ENCODE results near the gene RSRC1. TPM values are rescaled to one million over a fixed set of nuclear protein-coding genes. Genes with fewer than 3 reads are reported as not detected.
"Not testable (repeated sequence)": the region's sequence is repeated elsewhere in the genome, so short reads cannot be mapped to it uniquely, and the experiment has no call there.

Gene RSRC1
- total RNA-seq, 1 experiment from 2014 or later = 21.7 TPM

DNA sequence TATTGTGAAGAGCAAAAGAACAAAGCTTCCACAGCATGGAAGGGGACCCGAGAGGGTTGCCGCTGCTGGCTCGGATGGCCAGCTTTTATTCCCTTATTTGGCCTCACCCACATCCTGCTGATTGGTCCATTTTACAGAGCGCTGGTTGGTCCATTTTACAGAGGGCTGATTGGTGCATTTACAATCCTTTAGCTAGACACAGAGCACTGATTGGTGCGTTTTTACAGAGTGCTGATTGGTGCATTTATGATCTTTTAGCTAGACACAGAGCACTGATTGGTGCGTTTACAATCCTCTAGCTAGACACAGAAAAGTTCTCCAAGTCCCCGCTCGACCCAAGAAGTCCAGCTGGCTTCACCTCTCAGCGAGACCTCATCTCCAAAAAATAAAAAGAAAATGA is 440.0 kb downstream of the RSRC1 start:
- not testable (repeated sequence) for DNase-seq; H3K36me3 ChIP-seq (replicated peaks; ENCODE audit: control insufficient read depth, insufficient read depth, low read length); H3K4me3 ChIP-seq (ENCODE audit: insufficient read depth, low read depth, low read length); H3K27me3 ChIP-seq (ENCODE audit: control insufficient read depth, insufficient read depth, low read length)

DNA sequence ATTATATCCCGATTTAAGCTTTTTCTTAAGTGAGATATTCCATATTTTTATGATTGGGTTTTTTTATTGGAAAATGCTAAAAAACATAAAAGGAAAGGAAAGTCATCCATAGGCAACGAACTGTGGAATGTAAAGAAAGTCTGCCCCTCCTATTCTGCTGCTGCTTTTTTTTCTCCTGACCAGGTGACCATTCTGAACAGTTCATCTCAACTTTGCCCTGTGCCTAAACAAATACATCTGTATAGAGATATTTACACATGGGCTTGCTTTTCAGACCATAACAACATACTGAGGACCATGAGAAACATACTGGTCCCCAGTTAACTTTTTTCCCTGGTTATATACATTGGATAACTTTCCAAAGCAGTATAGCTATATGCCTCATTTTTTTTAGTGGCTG is 442.2 kb downstream of the RSRC1 start:
- Histone ChIP-seq H3K4me3 (ENCODE audit: insufficient read depth, low read depth, low read length) (no peak overlapping the region), H3K27me3 (ENCODE audit: control insufficient read depth, insufficient read depth, low read length) (no peaks in the 10 kb centered on the region), H3K36me3 (replicated peaks; ENCODE audit: control insufficient read depth, insufficient read depth, low read length) (no peaks in the 10 kb centered on the region)
- no peak for DNase-seq

GRCh38 chr3:158559504-158559903 is 449.6 kb downstream of the RSRC1 start:
- Histone ChIP-seq H3K36me3 (replicated peaks; ENCODE audit: control insufficient read depth, insufficient read depth, low read length) (no peaks in the 10 kb centered on the region), H3K27me3 (ENCODE audit: control insufficient read depth, insufficient read depth, low read length) (no peaks in the 10 kb centered on the region)
- DNase-seq = no peak

DNA sequence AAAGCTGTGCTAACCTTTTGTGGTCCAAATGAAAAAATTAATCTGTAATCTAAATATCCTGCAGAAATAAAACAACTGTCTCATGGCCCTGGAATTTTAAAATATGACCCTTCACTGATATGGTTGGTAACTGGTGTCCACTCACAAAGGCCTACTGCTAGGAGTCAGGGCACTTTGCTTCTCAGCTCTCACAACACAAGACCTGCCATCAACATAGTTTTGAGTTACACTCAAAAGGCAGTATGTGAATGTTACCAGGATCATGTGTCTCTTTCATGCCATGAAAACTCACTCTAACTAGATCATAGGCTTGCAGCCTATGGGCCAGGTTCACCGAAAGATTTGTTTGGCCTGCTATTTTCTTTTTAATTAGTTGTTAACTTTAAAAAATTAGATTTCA is 451.1 kb downstream of the RSRC1 start:
- no peaks in the 10 kb centered on the region for H3K27me3 ChIP-seq (ENCODE audit: control insufficient read depth, insufficient read depth, low read length)
- no peak overlapping the region for H3K4me3 ChIP-seq (ENCODE audit: insufficient read depth, low read depth, low read length)
- DNase-seq = no peak
- H3K36me3 ChIP-seq (replicated peaks; ENCODE audit: control insufficient read depth, insufficient read depth, low read length) = no peaks in the 10 kb centered on the region

More at GRCh38 chr3:158559504-158559903, 449.6 kb downstream of the RSRC1 start:
- H3K4me3 ChIP-seq (ENCODE audit: insufficient read depth, low read depth, low read length) = no peak overlapping the region

- Histone ChIP-seq H3K27me3 (ENCODE audit: control insufficient read depth, insufficient read depth, low read length) (no peaks in the 10 kb centered on the region), H3K36me3 (replicated peaks; ENCODE audit: control insufficient read depth, insufficient read depth, low read length) (no peaks in the 10 kb centered on the region), H3K4me3 (ENCODE audit: insufficient read depth, low read depth, low read length) (no peak overlapping the region)
- no peak for DNase-seq
These were observed 452.8 kb downstream of the RSRC1 start for GRCh38 chr3:158562674-158563073.

DNA sequence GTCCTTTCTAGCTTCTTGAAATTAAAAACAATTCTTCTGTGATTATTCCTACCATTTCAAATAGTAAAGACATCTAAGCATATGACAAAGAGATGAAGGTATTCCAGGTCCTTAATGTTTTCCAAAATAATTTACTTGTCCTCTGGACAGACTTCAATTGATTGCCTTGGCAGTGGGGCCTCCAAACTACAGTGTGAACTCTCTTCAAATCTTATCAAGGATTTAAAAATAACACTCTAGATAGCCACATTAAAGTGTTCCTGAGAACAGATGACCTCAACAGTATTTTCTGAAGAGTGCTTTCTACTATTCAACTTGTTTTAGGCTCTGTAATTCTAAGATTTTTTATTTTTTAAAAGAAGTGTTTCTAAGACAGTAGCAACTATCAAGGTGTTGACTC is 453.2 kb downstream of the RSRC1 start:
- Histone ChIP-seq H3K36me3 (replicated peaks; ENCODE audit: control insufficient read depth, insufficient read depth, low read length) (no peaks in the 10 kb centered on the region), H3K4me3 (ENCODE audit: insufficient read depth, low read depth, low read length) (no peak overlapping the region), H3K27me3 (ENCODE audit: control insufficient read depth, insufficient read depth, low read length) (no peaks in the 10 kb centered on the region)
- no peak for DNase-seq

DNA sequence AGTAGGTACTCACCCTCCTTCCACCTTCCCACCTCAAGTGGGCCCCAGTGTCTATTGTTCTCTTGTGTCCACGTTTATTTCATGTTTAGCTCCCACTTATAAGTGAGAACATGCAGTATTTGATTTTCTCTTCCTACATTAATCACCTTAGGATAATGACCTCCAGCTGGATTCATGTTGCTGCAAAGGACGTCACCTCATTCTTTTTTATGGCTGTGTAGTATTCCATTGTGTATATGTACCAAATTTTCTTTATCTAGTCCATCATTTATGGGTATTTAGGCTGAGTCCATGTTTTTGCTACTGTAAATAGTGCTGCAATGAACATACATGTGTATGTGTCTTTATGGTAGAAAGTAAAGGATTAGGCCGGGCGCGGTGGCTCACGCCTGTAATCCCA is 455.2 kb downstream of the RSRC1 start:
- H3K36me3 ChIP-seq (replicated peaks; ENCODE audit: control insufficient read depth, insufficient read depth, low read length) = no peaks in the 10 kb centered on the region

DNA sequence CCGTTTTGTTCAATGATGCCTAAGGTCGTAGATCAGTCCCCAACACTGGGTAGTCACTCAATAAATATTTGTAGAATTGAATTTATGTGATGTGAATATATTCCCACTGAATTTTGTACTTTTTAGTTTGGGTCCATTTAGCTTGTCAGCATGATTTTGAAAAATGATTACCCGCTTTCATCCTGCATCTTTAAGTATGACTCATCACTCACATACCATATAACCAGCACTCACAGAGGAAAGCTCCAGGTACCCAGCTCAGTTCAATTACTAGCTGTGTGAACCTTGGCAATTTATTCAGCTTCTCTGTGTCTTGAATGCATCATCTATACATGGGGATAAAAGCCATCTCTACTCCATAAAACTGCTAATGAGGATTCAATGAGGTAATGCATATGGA is 458.9 kb downstream of the RSRC1 start:
- no peak for DNase-seq
- Histone ChIP-seq H3K27me3 (ENCODE audit: control insufficient read depth, insufficient read depth, low read length) (peaks cover 5% of the 10 kb centered on the region), H3K36me3 (replicated peaks; ENCODE audit: control insufficient read depth, insufficient read depth, low read length) (no peaks in the 10 kb centered on the region), H3K4me3 (ENCODE audit: insufficient read depth, low read depth, low read length) (no peak overlapping the region)

More for the DNA sequence above, 455.2 kb downstream of the RSRC1 start:
- Histone ChIP-seq H3K27me3 (ENCODE audit: control insufficient read depth, insufficient read depth, low read length) (peaks cover 2% of the 10 kb centered on the region; the same call in 1 of the 2 replicates), H3K4me3 (ENCODE audit: insufficient read depth, low read depth, low read length) (no peak overlapping the region)
- no peak for DNase-seq

DNA sequence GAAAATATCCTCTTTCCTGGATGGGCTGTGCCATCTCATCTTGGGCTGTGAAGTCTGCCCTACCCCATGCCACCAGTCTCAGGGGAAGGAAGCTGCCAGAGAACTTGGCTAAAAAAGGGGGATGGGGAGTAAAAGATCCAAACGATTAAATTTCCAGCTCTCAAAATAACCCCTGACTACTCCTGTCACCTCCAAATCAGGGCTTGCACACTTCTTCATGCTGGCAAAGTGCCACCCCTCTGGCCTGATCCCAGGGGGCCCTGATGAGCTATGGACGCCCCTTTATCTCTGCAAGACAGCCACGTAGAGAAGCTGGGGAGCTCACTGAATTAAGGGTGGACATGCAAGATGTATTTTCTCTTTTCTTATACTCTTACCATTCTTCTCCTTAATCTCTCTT is 459.9 kb downstream of the RSRC1 start:
- no peak overlapping the region for H3K4me3 ChIP-seq (ENCODE audit: insufficient read depth, low read depth, low read length)
- no peaks in the 10 kb centered on the region for H3K36me3 ChIP-seq (replicated peaks; ENCODE audit: control insufficient read depth, insufficient read depth, low read length)
- H3K27me3 ChIP-seq (ENCODE audit: control insufficient read depth, insufficient read depth, low read length) = peaks cover 5% of the 10 kb centered on the region
- DNase-seq = no peak

GRCh38 chr3:158570999-158571702 is 461.3 kb downstream of the RSRC1 start, which contains the start of gene MLF1:
TSS of gene MLF1 (plus strand) at chr3:158571194. CDS start at chr3:158571301, 107 bp downstream.
- H3K27me3 ChIP-seq (ENCODE audit: control insufficient read depth, insufficient read depth, low read length) = peaks cover 5% of the 10 kb centered on the region
- peak; percentile 96 for DNase-seq
- no peaks in the 10 kb centered on the region for H3K36me3 ChIP-seq (replicated peaks; ENCODE audit: control insufficient read depth, insufficient read depth, low read length)
- peak within 1 kb of the TSS; percentile 59 for H3K4me3 ChIP-seq (ENCODE audit: insufficient read depth, low read depth, low read length)

DNA sequence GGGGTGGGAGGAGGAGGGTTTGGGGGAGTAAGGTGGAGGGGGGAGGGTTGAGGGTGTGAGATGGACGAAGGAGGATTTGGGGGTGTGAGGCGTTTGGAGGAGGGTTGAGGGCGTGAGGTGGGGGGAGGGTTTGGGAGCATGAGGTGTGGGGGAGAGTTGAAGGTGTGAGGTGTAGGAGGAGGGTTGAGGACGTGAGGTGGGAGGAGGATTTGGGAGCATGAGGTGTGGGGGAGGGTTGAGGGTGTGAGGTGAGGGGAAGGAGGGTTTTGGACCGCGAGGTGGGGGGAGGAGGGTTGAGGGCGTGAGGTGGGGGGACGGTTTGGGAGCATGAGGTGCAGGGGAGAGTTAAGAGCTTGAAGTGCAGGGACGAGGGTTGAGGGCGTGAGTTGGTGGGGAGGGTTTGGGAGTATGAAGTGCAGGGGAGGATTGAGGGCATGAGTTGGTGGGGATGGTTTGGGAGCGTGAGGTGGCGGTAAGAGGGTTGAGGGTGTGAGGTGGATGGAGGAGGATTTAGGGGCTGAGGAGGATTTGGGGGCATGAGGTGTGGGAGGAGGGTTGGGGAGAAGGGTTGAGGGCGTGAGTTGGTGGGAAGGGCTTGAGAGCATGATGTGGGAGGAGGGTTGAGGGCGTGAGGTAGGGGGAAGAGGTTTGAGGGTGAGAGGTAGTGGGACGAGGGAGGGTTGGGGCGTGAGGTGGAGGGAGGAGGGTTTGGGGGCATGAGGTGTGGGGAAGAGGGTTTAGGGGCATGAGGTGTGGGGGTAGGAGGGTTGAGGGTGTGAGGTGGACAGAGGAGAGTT is 462.3 kb downstream of the RSRC1 start:
- DNase-seq = no peak
- Histone ChIP-seq H3K4me3 (ENCODE audit: insufficient read depth, low read depth, low read length) (no peak overlapping the region), H3K27me3 (ENCODE audit: control insufficient read depth, insufficient read depth, low read length) (peaks cover 5% of the 10 kb centered on the region), H3K36me3 (replicated peaks; ENCODE audit: control insufficient read depth, insufficient read depth, low read length) (no peaks in the 10 kb centered on the region)

DNA sequence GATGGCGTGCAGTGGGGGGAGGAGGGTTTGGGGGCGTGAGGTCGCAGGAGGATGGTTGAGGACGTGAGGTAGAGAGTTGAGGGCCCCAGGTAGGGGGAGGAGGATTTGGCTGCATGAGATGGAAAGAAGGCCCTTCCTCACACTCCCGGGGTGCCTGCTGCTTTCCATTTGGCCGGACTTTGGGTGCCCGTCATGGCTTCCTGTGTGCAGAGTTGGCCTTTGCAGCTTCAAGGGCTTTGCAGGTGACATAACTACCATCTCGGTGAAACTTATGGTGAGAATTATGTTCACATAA is 462.8 kb downstream of the RSRC1 start:
- no peaks in the 10 kb centered on the region for H3K36me3 ChIP-seq (replicated peaks; ENCODE audit: control insufficient read depth, insufficient read depth, low read length)
- peak; percentile 27 for DNase-seq
- H3K4me3 ChIP-seq (ENCODE audit: insufficient read depth, low read depth, low read length) = no peak overlapping the region
- peaks cover 5% of the 10 kb centered on the region for H3K27me3 ChIP-seq (ENCODE audit: control insufficient read depth, insufficient read depth, low read length)

DNA sequence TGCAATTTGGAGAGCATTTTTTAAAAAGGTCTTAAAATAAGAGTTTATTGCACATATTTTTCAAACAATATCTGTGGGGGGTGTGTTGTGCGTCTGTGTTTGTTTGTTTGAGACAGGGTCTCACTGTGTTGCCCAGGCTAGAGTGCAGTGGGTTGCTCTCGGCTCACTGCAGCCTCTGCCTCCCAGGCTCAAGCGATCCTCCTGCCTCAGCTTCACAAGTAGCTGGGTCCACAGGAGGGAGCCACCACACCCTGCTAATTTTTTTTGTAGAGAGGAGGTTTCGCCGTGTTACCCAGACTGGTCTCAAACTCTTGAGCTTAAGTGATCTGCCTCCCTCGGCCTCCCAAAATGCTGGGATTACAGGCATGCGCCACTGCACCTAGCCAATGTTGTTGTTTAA is 463.8 kb downstream of the RSRC1 start:
- no peak overlapping the region for H3K4me3 ChIP-seq (ENCODE audit: insufficient read depth, low read depth, low read length)
- peaks cover 5% of the 10 kb centered on the region for H3K27me3 ChIP-seq (ENCODE audit: control insufficient read depth, insufficient read depth, low read length)
- no peak for DNase-seq
- no peaks in the 10 kb centered on the region for H3K36me3 ChIP-seq (replicated peaks; ENCODE audit: control insufficient read depth, insufficient read depth, low read length)

DNA sequence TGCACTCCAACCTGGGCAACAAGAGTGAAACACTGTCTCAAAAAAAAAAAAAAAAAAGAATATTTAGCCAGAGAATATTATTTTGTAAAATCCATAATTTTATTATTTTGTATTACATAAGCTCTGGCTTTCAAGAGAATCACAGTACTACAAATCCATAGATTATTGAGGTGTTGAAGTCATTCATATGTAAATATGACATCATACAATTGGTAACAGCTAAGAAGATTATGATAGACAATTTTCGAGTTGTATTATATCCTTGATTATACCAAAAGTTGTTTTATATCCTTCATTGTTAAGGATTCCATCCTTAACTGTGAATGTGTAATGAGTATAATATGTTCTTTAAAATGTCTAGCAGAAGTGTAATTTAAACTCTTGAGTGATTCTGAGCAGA is 464.8 kb downstream of the RSRC1 start:
- no peak for DNase-seq
- Histone ChIP-seq H3K4me3 (ENCODE audit: insufficient read depth, low read depth, low read length) (no peak overlapping the region), H3K36me3 (replicated peaks; ENCODE audit: control insufficient read depth, insufficient read depth, low read length) (no peaks in the 10 kb centered on the region), H3K27me3 (ENCODE audit: control insufficient read depth, insufficient read depth, low read length) (peaks cover 5% of the 10 kb centered on the region)

- H3K4me3 ChIP-seq (ENCODE audit: insufficient read depth, low read depth, low read length) = no peak overlapping the region
- no peak for DNase-seq
- H3K27me3 ChIP-seq (ENCODE audit: control insufficient read depth, insufficient read depth, low read length) = no peaks in the 10 kb centered on the region
- no peaks in the 10 kb centered on the region for H3K36me3 ChIP-seq (replicated peaks; ENCODE audit: control insufficient read depth, insufficient read depth, low read length)
These were observed 480.3 kb downstream of the RSRC1 start for GRCh38 chr3:158590223-158590622.
